Osteocyte (in vitro differentiated cells): ENCODE results near the gene SMARCA4. TPM values are rescaled to one million over a fixed set of nuclear protein-coding genes. Genes with fewer than 3 reads are reported as not detected.
A peak's percentile ranks its signal among the peaks of the same experiment; 100 is the strongest.

Experiments
- DNase-seq: peaks from one replicate; pipeline ENCODE4 v3.0.0; 2021; ENCODE audit warnings: mixed read lengths; ENCODE audit not compliant: unreplicated experiment; ENCODE audit errors: extremely low spot score
- H3K27ac Mint-ChIP-seq: one replicate; pipeline ENCODE4 v1.8.0; 2021; ENCODE audit warnings: mild to moderate bottlenecking, mixed read lengths; ENCODE audit not compliant: unreplicated experiment
- H3K27me3 Mint-ChIP-seq: one replicate; pipeline ENCODE4 v1.8.0; 2021; ENCODE audit warnings: mixed read lengths; ENCODE audit not compliant: unreplicated experiment
- H3K36me3 Mint-ChIP-seq: one replicate; pipeline ENCODE4 v1.8.0; 2021; ENCODE audit warnings: mixed read lengths; ENCODE audit not compliant: unreplicated experiment
- H3K4me1 Mint-ChIP-seq: one replicate; pipeline ENCODE4 v1.8.0; 2021; ENCODE audit warnings: mixed read lengths; ENCODE audit not compliant: unreplicated experiment
- H3K4me3 Mint-ChIP-seq: one replicate; pipeline ENCODE4 v1.8.0; 2021; ENCODE audit warnings: mild to moderate bottlenecking, moderate library complexity, mixed read lengths; ENCODE audit not compliant: unreplicated experiment
- H3K9me3 Mint-ChIP-seq: one replicate; pipeline ENCODE4 v1.8.0; 2021; ENCODE audit warnings: mixed read lengths; ENCODE audit not compliant: unreplicated experiment
- total RNA-seq: library from RNA; stranded (reverse); gene quantifications from 2 replicates; pipeline ENCODE4 v1.2.1, GENCODE V29; 2021
- TF ChIP-seq, protein P1 (sequence below): fragments of 200-600 bp; sonication (generic); IDR thresholded peaks from 2 replicates; pipeline ENCODE4 v1.5.0; 2021; ENCODE audit warnings: antibody characterized with exemption, mild to moderate bottlenecking, moderate library complexity

The SMARCA4 gene
- total RNA-seq, 1 donor from 2014 or later, result 131 TPM

- TF ChIP-seq, protein P1, sequence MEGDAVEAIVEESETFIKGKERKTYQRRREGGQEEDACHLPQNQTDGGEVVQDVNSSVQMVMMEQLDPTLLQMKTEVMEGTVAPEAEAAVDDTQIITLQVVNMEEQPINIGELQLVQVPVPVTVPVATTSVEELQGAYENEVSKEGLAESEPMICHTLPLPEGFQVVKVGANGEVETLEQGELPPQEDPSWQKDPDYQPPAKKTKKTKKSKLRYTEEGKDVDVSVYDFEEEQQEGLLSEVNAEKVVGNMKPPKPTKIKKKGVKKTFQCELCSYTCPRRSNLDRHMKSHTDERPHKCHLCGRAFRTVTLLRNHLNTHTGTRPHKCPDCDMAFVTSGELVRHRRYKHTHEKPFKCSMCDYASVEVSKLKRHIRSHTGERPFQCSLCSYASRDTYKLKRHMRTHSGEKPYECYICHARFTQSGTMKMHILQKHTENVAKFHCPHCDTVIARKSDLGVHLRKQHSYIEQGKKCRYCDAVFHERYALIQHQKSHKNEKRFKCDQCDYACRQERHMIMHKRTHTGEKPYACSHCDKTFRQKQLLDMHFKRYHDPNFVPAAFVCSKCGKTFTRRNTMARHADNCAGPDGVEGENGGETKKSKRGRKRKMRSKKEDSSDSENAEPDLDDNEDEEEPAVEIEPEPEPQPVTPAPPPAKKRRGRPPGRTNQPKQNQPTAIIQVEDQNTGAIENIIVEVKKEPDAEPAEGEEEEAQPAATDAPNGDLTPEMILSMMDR, result no peak
- H3K4me1 Mint-ChIP-seq, result peaks cover 29% of the 10 kb centered on the region
These were observed 10.4 kb downstream of the SMARCA4 start for GRCh38 chr19:10971107-10971726.

GRCh38 chr19:10975374-10976130 is 14.7 kb downstream of the SMARCA4 start:
- Mint-ChIP-seq H3K27ac (peak overlapping the region; percentile 65), H3K9me3 (no peaks in the 10 kb centered on the region), H3K4me1 (peaks cover 22% of the 10 kb centered on the region), H3K27me3 (no peaks in the 10 kb centered on the region), H3K4me3 (peak overlapping the region; percentile 48), H3K36me3 (peaks cover 2% of the 10 kb centered on the region)
- DNase-seq, result no peak
- TF ChIP-seq, protein P1, result no peak

More at GRCh38 chr19:10971107-10971726, 10.4 kb downstream of the SMARCA4 start:
- no peak for DNase-seq
- H3K36me3 Mint-ChIP-seq, result peaks cover 2% of the 10 kb centered on the region
- H3K4me3 Mint-ChIP-seq, result no peak overlapping the region
- H3K27me3 Mint-ChIP-seq, result no peaks in the 10 kb centered on the region
- H3K9me3 Mint-ChIP-seq, result no peaks in the 10 kb centered on the region
- H3K27ac Mint-ChIP-seq, result no peak overlapping the region

- peaks cover 2% of the 10 kb centered on the region for H3K36me3 Mint-ChIP-seq
- no peaks in the 10 kb centered on the region for H3K27me3 Mint-ChIP-seq
- H3K9me3 Mint-ChIP-seq, result no peaks in the 10 kb centered on the region
- TF ChIP-seq, protein P1, result no peak
- peaks cover 28% of the 10 kb centered on the region for H3K4me1 Mint-ChIP-seq
- H3K4me3 Mint-ChIP-seq, result peak overlapping the region; percentile 48
- DNase-seq, result no peak
- peak overlapping the region; percentile 65 for H3K27ac Mint-ChIP-seq
These were observed 15.5 kb downstream of the SMARCA4 start for GRCh38 chr19:10976131-10976892.

DNA sequence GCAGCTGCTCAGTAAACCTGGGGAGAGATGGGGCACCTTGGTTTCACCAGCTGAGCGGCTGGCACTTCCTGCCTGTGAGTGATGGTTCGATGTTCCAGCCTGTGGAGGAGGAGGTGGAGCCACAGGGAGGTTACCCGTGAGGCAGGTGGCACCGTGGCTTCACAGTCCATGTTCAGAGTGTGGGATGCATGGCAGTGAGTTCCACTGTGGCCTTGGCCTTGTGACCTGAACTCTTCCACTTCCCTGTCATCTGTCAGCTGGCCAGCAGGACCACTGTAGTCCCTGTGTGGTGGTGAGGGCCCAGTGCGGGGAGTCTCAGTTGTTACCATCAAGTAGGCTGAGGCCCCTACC is 16.9 kb downstream of the SMARCA4 start:
- TF ChIP-seq, protein P1, result no peak
- no peak for DNase-seq
- no peak overlapping the region for H3K4me3 Mint-ChIP-seq
- H3K36me3 Mint-ChIP-seq, result peaks cover 2% of the 10 kb centered on the region
- H3K9me3 Mint-ChIP-seq, result no peaks in the 10 kb centered on the region
- peak overlapping the region; percentile 55 for H3K27ac Mint-ChIP-seq
- H3K27me3 Mint-ChIP-seq, result no peaks in the 10 kb centered on the region
- peaks cover 34% of the 10 kb centered on the region for H3K4me1 Mint-ChIP-seq

- Mint-ChIP-seq H3K4me3 (no peak overlapping the region), H3K27ac (no peak overlapping the region), H3K27me3 (no peaks in the 10 kb centered on the region), H3K4me1 (peaks cover 29% of the 10 kb centered on the region), H3K36me3 (peaks cover 3% of the 10 kb centered on the region), H3K9me3 (no peaks in the 10 kb centered on the region)
- TF ChIP-seq, protein P1, result no peak
- DNase-seq, result no peak
These were observed 19.1 kb downstream of the SMARCA4 start for GRCh38 chr19:10979951-10980381.
